ENCODE measurements around the gene SLC49A4.
A peak's percentile ranks its signal among the peaks of the same experiment; 100 is the strongest.

The SLC49A4 gene

GRCh38 chr3:122858373-122858772, 63.5 kb downstream of the SLC49A4 start:
- DNase-seq (ENCODE audit: low read depth), result peak; percentile 8

GRCh38 chr3:122859021-122859805, 64.3 kb downstream of the SLC49A4 start:
- DNase-seq (ENCODE audit: low read depth), result no peak

DNA sequence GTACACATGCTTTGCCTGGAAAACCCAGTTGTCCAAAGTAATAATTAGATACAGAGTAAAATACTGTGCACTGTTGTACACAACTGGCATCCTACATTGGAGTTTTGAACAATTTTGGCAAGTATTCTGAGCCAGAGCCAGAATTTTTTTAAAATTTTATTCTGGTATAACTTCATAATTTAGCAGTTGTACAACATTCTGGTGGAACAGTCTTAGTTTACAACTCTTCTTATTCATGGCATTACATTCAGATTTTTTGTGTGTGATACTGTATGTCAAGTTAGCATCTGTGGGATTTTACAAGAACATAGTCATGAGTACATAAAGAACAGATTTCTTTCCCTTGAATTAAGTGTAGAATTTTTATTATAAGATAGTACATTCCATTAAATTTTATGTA, 67.5 kb downstream of the SLC49A4 start:
- DNase-seq (ENCODE audit: low read depth), result no peak

DNA sequence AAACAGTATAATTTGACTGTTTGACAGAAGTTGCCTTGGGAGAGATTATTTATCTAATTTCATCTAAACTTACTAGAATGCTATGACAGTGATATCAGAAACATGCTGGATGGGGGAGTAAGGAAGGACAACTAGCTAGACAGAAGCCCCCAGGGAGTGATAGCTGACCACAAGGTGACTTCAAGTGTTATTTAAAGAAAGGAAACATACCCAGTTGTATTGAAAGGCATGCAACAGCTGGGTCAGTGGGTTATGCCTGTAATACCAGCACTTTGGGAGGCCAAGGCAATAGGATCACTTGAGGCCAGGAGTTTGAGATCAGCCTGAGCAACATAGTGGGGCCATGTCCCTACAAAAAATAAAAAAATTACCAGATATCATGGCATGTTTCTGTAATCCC, 69.6 kb downstream of the SLC49A4 start:
- no peak for DNase-seq (ENCODE audit: low read depth)

- DNase-seq (ENCODE audit: low read depth), result no peak
Measured at GRCh38 chr3:122868322-122868721, 73.5 kb downstream of the SLC49A4 start.

DNA sequence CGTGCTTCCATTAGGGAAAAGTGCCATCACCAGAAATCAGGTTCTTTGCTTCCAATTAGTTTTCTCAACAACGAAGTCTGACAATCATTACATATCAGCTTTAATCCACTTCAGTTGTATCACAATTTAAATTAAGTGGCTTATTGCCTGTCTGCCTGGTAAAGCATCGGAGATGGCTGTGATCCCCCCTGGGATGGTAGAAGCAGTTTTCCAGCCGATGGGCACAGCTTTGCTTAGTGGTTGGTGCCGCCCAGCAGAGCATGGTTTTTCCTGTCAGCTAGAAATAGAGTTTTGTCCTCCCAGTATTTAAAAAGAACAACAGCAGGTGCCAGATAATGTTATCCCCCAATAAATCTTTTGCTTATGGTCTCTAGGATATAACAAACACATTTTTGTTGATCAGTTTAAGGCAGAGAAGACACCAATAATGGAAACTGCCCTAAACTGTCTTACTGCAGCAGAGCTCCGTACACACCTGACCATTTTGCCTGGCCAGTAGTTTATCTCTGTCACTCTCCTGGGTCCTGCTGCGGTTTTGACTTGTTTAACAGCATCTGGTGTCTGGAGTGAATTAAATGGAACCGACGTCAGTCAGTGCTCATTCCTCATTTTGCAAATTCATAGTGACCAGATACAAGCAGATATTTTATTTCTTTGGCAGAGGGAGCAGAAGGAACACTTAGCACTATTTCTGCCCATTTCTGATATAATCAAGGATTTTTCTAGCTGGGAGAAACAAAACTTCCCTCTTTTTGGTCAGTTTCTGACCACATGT, 79.1 kb downstream of the SLC49A4 start:
- no peak for DNase-seq (ENCODE audit: low read depth)

GRCh38 chr3:122875547-122876127, 80.8 kb downstream of the SLC49A4 start:
- DNase-seq (ENCODE audit: low read depth), result no peak

DNA sequence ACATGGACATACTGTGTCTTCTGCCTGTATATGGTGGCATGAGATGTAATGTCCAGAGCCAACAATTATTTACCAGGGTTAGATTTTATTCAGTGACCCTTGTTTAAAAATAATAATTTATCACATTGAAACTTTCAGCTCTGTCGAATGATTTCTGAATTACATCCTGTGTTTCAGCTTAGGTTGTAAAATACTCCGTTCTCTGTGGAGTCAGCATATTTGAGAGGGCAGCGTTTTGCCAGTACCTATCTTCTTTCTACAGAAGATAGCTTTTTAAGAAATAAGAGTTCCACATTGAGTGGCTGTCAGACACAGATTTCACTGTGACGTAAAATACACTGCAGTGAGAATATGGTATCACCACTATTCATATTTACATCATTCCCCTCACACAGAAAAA, 85.3 kb downstream of the SLC49A4 start:
- no peak for DNase-seq (ENCODE audit: low read depth)

DNA sequence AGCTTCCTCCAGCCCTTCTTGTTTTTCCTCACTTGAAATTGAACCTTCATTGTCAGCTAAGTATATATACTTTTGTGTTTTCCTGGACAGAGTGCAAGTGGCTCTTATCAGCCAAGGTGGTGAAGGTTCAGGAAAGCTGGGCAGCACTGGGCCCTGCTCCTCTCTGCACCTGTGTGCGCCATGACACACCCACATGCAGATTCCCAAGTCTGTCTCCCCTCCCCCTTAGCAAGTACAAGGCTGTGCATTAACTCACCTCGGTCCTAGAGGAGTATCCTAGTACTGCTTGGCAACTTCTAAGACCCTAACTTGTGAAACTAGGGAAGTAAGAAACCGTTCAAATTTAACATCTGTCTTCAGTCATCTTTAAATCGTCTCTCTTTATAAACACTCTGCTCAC, 85.8 kb downstream of the SLC49A4 start:
- DNase-seq (ENCODE audit: low read depth), result no peak

DNA sequence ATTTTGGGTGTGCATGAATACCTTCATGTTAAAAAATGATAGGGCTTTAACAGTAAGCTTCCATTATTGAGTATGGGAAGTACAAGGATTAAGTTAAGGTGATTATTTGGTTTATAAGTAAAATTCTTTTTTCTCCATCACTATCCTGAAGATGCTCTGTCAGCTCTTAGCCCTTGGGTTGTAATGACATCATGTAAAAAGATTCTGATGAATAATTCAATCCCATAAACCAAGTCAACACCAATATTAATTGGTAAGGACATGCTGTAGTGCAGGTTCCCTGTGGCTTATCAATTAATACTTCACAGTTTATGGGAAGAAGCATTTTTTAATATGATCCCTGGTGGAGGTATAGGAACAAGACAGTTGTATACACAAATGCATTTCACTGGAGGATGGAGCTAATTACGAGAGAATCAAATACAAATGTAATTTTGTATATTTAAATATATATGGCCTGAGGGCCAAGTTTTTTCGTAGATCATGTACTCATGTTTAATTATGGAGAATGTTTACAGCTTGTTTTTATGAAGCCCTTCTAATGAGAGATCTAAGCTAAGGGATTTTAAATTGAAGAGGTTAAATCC, 87.6 kb downstream of the SLC49A4 start:
- DNase-seq (ENCODE audit: low read depth), result no peak

DNA sequence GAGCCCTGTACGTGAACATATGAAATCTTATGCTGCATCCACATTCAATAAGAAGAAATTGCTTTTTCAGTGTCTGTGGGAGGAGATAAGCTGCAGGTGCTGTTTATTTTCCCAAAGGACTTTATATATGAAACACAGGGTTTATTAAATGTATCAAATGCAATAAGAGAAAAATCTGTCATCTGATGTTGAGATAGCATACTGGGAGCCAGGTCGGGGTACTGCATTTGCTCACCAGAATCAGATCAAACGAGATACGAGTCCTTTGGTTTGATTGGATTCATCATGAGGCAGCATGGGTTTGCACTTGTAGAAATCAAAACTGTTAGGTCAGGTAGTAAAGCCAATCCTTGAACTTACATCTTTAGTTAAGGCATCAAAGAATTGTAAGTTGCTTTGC, 91.4 kb downstream of the SLC49A4 start:
- no peak for DNase-seq (ENCODE audit: low read depth)

- no peak for DNase-seq (ENCODE audit: low read depth)
Measured at GRCh38 chr3:122886946-122887345, 92.1 kb downstream of the SLC49A4 start.

DNA sequence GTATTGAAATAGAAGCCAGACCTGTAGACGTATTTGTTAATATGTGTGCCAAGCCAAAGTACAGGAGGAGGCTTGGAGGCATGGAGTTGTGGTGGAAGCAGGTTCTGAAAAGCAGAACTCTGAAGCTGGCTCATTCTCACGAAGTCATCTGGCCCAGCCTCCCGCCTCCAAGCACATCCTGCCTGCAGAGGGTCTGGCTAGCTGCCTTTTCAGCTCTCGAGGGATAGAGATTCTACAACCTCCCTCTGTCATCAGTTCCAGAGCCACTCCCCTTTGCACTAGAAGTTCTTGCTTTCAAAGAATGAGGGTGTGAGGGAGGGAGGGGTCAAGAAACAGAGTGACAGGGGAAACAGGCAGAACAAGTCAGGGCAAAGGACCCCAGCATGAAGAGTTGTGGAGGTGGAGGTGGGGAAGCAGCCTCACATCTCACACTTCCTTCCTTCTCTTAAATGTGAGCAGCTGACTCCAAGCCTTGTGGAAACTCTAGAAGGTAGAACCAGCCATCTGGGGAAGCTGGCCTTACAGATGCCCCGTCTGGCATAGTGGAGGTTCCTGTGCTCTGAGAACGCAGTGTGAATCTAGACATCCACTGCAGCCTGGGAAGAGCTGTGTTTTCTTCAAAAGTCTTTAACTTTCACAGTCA, 95.3 kb downstream of the SLC49A4 start:
- DNase-seq (ENCODE audit: low read depth), result peak; percentile 31

- no peak for DNase-seq (ENCODE audit: low read depth)
Measured at GRCh38 chr3:122890720-122891220, 95.9 kb downstream of the SLC49A4 start.

- DNase-seq (ENCODE audit: low read depth), result no peak
Measured at GRCh38 chr3:122892118-122892960, 97.5 kb downstream of the SLC49A4 start.

DNA sequence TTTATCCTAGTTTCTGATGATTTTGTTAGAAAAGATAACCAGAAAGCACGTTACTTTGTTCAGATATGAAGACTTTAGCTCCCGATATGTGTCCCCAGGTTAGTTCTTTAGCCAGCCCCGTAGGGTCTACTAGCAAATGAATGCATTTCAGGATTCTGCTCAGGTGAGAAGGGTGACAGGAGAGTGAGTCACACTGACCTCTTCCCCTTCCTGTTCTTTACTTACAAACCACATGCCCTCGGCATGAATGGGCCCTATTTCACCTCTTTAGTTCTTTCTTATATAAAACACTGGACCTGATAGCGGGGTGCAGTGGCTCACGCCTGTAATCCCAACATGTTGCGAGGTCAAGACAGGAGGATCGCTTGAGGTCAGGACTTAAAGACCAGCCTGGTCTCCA, 98.4 kb downstream of the SLC49A4 start:
- no peak for DNase-seq (ENCODE audit: low read depth)

DNA sequence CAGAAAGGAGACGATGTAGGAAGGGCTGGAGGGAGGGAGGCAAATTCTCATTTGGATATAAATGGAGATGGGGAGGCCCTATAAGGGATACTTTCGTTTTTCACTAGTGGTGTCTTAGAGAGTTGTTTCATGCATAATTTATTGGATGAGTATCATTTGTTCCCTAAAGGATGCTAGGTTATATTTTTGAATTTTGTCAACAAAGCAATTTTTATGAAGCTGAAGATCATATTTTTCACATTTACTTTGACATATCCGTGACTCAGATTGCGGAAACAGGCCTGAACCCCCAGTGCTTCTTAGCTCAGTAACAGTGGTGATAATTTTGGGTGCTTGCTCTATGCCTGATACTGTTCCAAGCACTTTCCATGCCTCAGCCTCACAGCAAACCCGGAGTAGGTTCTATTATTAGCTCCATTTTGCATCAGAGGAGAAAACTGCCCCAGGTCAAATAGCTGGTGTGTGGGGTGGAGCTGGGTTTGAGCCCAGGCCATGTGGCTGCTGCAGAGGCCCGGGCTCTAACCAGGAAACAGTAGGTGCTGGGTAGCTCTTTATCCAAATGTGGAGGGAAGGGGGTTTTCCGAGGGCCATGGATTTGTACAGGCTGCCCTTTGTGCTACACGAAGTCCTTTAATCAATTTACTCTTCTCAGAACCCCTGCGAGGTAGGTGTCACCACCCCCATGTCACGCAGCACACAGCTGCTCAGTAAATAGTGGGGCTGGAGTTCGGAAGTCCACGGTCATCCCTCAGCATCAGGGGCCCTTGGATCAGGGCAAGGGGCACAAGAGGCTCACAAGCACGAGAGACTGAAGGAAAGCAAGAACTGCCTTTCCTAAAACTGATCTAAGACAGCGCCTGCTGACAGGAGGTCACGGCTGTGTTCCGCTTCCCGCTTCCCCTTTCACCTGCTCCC, 99.1 kb downstream of the SLC49A4 start:
- peak; percentile 12 for DNase-seq (ENCODE audit: low read depth)

DNA sequence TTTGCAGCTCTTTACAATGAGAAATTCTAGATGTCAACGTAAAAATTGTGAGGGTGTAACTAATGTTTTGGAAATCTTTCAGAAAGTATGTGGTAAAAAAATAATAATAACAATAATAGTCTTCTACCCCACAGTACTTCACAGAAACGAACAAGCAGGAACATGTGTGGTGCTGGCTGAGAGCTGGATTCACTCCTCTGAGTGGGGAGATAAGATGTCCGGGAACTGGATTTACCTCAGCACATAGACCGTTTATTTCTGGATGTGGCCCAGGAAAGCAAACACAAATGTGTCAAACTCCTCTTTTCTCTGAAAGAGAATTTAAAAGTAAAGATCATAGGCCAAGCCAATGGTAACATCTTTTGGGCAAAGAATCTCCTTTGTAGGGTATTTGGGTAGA, 103.4 kb downstream of the SLC49A4 start:
- DNase-seq (ENCODE audit: low read depth), result no peak

GRCh38 chr3:122902326-122902725, 107.5 kb downstream of the SLC49A4 start:
- DNase-seq (ENCODE audit: low read depth), result no peak

- no peak for DNase-seq (ENCODE audit: low read depth)
Measured at GRCh38 chr3:122903171-122903570, 108.3 kb downstream of the SLC49A4 start.

Data from GM04503 (cell line).